K562 (cell line): ENCODE data around the gene SLC29A3.

Source experiments
- NFIX ChIP-seq: fragments of 250-450 bp; sonication (Bioruptor Pico); IDR thresholded peaks from 2 replicates; pipeline ENCODE4 v1.4.0; 2020; ENCODE audit warnings: low read depth, mild to moderate bottlenecking, moderate library complexity
- SIX5 ChIP-seq, 2 experiments: IDR thresholded peaks; 2 replicates each; pipeline ENCODE4 v1.6.1; 2011; ENCODE audit warnings: low read length in 2 of 2, borderline replicate concordance in 1 of 2, low read depth in 1 of 2, mild to moderate bottlenecking in 1 of 2, moderate library complexity in 1 of 2; ENCODE audit not compliant: insufficient read depth in 1 of 2
- U2AF1 ChIP-seq: fragments of 200-400 bp; formaldehyde crosslinking; optimal IDR thresholded peaks from 2 replicates; pipeline ENCODE3; 2017; ENCODE audit warnings: mild to moderate bottlenecking, low read depth, low read length, moderate library complexity
- TF ChIP-seq, protein P1 (sequence below): conservative IDR thresholded peaks from 2 replicates; pipeline ENCODE4 v1.6.1; 2011; ENCODE audit warnings: low read depth, mild to moderate bottlenecking, low read length; ENCODE audit not compliant: control insufficient read depth
- TF ChIP-seq, protein P2 (sequence below), 2 experiments: fragments of 450-650 bp; formaldehyde crosslinking in 1 of 2; IDR thresholded peaks; 2 replicates each; pipeline versions ENCODE4 v1.4.0 to v1.6.1; 2014 to 2020; ENCODE audit warnings: mild to moderate bottlenecking in 2 of 2, borderline replicate concordance in 1 of 2, low read depth in 1 of 2

DNA sequence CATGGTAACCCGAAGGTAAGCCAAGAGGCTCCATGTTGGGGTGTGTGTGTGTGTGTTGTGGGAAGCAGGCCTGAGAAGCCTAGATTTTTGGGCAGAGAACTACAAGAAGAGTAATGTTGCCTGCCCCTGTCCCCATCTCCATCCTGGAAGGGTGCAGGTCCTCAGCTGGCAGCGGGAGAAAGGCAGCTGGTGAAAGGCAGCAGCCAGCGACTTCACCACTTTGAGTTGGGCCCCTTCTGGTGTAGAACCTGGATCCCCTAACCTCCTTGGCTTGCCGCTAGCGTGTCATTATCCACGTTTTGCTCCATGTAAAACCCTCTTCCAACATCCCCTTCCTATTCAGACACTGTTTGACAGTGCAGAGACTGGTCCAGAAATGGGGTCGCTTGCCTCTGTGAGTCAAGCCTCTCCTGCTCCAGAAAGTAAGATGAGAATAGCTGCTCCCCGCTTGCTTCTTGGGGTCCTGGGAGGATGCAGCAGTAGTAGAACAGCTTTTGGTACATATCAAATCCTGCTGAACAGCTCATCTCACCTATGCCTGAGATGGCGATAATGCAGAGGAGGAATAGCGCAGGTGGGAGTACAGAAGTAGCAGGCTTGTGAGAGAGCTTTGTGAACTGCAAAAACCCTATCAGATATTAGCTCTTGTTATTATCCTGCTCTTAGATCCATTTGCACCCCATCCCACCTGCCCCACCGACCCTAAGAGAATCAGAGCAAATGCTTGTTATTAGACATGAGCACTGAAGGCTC is 55.6 kb downstream of the SLC29A3 start:
- TF ChIP-seq U2AF1 = no peak
- TF ChIP-seq, protein P1, sequence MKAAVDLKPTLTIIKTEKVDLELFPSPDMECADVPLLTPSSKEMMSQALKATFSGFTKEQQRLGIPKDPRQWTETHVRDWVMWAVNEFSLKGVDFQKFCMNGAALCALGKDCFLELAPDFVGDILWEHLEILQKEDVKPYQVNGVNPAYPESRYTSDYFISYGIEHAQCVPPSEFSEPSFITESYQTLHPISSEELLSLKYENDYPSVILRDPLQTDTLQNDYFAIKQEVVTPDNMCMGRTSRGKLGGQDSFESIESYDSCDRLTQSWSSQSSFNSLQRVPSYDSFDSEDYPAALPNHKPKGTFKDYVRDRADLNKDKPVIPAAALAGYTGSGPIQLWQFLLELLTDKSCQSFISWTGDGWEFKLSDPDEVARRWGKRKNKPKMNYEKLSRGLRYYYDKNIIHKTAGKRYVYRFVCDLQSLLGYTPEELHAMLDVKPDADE = no peak
- TF ChIP-seq NFIX = no peak
- no peak for TF ChIP-seq SIX5 (IDR thresholded peaks at IDR 0.05; ENCODE audit: borderline replicate concordance in 1 of 2, insufficient read depth in 1 of 2, low read depth in 1 of 2, low read length in 2 of 2)
- TF ChIP-seq, protein P2, sequence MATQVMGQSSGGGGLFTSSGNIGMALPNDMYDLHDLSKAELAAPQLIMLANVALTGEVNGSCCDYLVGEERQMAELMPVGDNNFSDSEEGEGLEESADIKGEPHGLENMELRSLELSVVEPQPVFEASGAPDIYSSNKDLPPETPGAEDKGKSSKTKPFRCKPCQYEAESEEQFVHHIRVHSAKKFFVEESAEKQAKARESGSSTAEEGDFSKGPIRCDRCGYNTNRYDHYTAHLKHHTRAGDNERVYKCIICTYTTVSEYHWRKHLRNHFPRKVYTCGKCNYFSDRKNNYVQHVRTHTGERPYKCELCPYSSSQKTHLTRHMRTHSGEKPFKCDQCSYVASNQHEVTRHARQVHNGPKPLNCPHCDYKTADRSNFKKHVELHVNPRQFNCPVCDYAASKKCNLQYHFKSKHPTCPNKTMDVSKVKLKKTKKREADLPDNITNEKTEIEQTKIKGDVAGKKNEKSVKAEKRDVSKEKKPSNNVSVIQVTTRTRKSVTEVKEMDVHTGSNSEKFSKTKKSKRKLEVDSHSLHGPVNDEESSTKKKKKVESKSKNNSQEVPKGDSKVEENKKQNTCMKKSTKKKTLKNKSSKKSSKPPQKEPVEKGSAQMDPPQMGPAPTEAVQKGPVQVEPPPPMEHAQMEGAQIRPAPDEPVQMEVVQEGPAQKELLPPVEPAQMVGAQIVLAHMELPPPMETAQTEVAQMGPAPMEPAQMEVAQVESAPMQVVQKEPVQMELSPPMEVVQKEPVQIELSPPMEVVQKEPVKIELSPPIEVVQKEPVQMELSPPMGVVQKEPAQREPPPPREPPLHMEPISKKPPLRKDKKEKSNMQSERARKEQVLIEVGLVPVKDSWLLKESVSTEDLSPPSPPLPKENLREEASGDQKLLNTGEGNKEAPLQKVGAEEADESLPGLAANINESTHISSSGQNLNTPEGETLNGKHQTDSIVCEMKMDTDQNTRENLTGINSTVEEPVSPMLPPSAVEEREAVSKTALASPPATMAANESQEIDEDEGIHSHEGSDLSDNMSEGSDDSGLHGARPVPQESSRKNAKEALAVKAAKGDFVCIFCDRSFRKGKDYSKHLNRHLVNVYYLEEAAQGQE (IDR thresholded peaks at IDR 0.05; ENCODE audit: borderline replicate concordance) = no peak
- TF ChIP-seq, protein P2 (CRISPR knock-in tag; IDR thresholded peaks at IDR 0.05; ENCODE audit: low read depth) = no peak
